Measurements from ENCODE around the gene LUC7L.

DNA sequence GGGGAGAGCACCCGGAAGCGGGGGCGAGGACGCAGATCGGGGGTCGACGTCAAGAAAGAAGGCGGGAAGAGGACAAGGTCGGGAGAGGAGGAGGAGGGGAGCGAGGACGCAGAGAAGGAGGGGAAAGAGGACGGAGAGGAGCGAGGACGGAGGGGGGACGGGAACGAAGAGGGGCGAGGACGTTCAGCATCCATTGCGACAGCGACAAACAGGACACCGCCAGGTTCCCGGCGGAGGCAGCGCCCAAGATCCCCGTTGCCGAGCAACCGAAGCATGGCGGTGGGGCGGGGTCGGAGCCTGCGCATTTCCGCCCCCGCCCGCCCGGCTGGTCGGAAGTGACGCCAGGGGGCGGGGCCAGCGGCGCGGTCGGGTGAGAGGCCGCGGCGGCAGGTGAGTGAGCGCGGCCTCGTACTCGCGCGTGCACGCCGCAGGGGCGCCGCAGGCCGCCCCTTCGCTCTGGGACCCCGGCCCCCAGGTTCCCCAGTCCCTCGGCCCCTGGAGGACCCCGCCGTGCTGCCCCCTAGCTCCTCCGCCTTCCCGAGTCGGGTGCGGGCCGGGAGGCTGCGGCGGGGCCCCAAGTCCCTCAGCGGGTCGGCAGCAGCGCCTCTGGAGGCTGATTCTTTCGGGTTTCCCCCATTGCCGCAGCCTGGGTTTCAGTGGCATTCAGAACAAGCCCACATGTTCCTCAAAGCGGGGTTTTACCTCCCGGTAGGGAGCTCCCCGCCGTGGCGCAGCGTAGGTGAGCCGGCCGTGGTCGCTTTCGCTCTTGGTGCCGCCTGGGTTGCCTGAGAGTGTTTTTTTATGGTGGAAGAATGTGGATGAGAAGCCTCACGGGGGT lies 5.4 kb upstream of the LUC7L start, which contains the start of gene FAM234A:
- no peak for TF ChIP-seq EZH2 (IDR thresholded peaks at IDR 0.05; ENCODE audit: insufficient read depth, low read length)
- TF ChIP-seq, protein P1, sequence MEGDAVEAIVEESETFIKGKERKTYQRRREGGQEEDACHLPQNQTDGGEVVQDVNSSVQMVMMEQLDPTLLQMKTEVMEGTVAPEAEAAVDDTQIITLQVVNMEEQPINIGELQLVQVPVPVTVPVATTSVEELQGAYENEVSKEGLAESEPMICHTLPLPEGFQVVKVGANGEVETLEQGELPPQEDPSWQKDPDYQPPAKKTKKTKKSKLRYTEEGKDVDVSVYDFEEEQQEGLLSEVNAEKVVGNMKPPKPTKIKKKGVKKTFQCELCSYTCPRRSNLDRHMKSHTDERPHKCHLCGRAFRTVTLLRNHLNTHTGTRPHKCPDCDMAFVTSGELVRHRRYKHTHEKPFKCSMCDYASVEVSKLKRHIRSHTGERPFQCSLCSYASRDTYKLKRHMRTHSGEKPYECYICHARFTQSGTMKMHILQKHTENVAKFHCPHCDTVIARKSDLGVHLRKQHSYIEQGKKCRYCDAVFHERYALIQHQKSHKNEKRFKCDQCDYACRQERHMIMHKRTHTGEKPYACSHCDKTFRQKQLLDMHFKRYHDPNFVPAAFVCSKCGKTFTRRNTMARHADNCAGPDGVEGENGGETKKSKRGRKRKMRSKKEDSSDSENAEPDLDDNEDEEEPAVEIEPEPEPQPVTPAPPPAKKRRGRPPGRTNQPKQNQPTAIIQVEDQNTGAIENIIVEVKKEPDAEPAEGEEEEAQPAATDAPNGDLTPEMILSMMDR (IDR thresholded peaks at IDR 0.05; ENCODE audit: insufficient read depth, low read depth, low read length): peak; percentile 25
